ENCODE data around the gene PRDM16. TPM values are rescaled to one million over a fixed set of nuclear protein-coding genes. Genes with fewer than 3 reads are reported as not detected.

The PRDM16 gene
- polyA plus RNA-seq, 2 of the 4 experiments (the other 2 are of a cell fraction): 0.03 to 0.35 TPM

- FAIRE-seq: no peak
- POLR2A ChIA-PET: no interaction called here
- WGBS (ENCODE audit: missing lambda C conversion rate): 37% methylated on average over 8 of the region's 18 CpGs
These were observed 269.1 kb downstream of the PRDM16 start for GRCh38 chr1:3337798-3338724.

GRCh38 chr1:3338725-3339070 is 269.7 kb downstream of the PRDM16 start:
- CTCF ChIA-PET: interaction anchor here (1.1 to 2.6 kb wide), 2 partner anchors 10 to 11 kb away, joined by 3 to 7 read pairs; no protein-coding TSS in a partner anchor
- ATAC-seq (no peak), FAIRE-seq (no peak), DNase-seq (ENCODE audit: low read depth in 1 of 2, low spot score in 1 of 2) (no peak)
- Histone ChIP-seq H3K4me1 (no peaks in the 10 kb centered on the region), H3K4me3 (no peak overlapping the region), H3K27ac (no peak overlapping the region), H3K4me2 (no peak overlapping the region), H3K9me3 (no peaks in the 10 kb centered on the region; the same call in 2 of the 3 replicates)
- no peak for TF ChIP-seq RCOR1 (IDR thresholded peaks at IDR 0.05; ENCODE audit: low read depth, low read length)
- no peak for TF ChIP-seq JUNB (IDR thresholded peaks at IDR 0.05)
- no peak for TF ChIP-seq FOSB (CRISPR knock-in tag; IDR thresholded peaks at IDR 0.05)
- TF ChIP-seq GATA3 (IDR thresholded peaks at IDR 0.05; ENCODE audit: borderline replicate concordance): no peak
- TF ChIP-seq HDAC2 (IDR thresholded peaks at IDR 0.05): no peak
- TF ChIP-seq HES2 (IDR thresholded peaks at IDR 0.05): no peak
- TF ChIP-seq SMC3 (IDR thresholded peaks at IDR 0.05): no peak
- TF ChIP-seq TFCP2L1 (CRISPR knock-in tag; IDR thresholded peaks at IDR 0.05): no peak
- no peak for TF ChIP-seq ZFP36 (IDR thresholded peaks at IDR 0.05; ENCODE audit: borderline replicate concordance, partially characterized antibody)
- TF ChIP-seq BHLHE40 (IDR thresholded peaks at IDR 0.05; ENCODE audit: low read depth, low read length): no peak
- WGBS (ENCODE audit: missing lambda C conversion rate): 6% methylated on average over 3 of the region's 4 CpGs
- POLR2A ChIA-PET: no interaction called here

More at GRCh38 chr1:3337798-3338724, 269.1 kb downstream of the PRDM16 start:
- no peaks in the 10 kb centered on the region for H3K4me1 ChIP-seq
- ATAC-seq (no peak), DNase-seq (ENCODE audit: low read depth in 1 of 2, low spot score in 1 of 2) (no peak)
- no peak for TF ChIP-seq KDM1A (IDR thresholded peaks at IDR 0.05; ENCODE audit: low read depth)
- no peak for TF ChIP-seq FOSB (CRISPR knock-in tag; IDR thresholded peaks at IDR 0.05)
- TF ChIP-seq NR3C1 (IDR thresholded peaks at IDR 0.05): no peak
- no peak for TF ChIP-seq SREBF2 (IDR thresholded peaks at IDR 0.05)
- no peak for TF ChIP-seq KDM5A (IDR thresholded peaks at IDR 0.05)
- CTCF ChIA-PET: interaction anchor here (1.1 to 2.6 kb wide), 2 partner anchors 10 to 12 kb away, joined by 3 to 7 read pairs; no protein-coding TSS in a partner anchor
- no peak overlapping the region for H3K4me2 ChIP-seq
- no peaks in the 10 kb centered on the region for H3K9me3 ChIP-seq
- no peak overlapping the region for H3K27ac ChIP-seq
- H3K4me3 ChIP-seq: no peak overlapping the region

- H3K9me3 ChIP-seq: peaks cover 5% of the 10 kb centered on the region; the same call in 1 of the 3 replicates
These were observed 270.9 kb downstream of the PRDM16 start for GRCh38 chr1:3339856-3340255.

GRCh38 chr1:3340548-3341235 is 271.7 kb downstream of the PRDM16 start:
- WGBS (ENCODE audit: missing lambda C conversion rate): 51% methylated on average over 14 of the region's 17 CpGs
- Histone ChIP-seq H3K4me1 (no peaks in the 10 kb centered on the region), H3K27ac (no peak overlapping the region), H3K4me3 (no peak overlapping the region), H3K9me3 (peaks cover 8% of the 10 kb centered on the region; the same call in 1 of the 3 replicates), H3K4me2 (no peak overlapping the region)
- no peak for FAIRE-seq
- ChIA-PET POLR2A (no interaction called here), CTCF (interaction anchor here (1.0 to 2.6 kb wide), 2 partner anchors 9 to 15 kb away, joined by 3 to 7 read pairs; no protein-coding TSS in a partner anchor)
- TF ChIP-seq FOXS1 (CRISPR knock-in tag; IDR thresholded peaks at IDR 0.05): no peak
- TF ChIP-seq RNF2 (IDR thresholded peaks at IDR 0.05; ENCODE audit: borderline replicate concordance, low read depth): no peak
- no peak for TF ChIP-seq USF2 (IDR thresholded peaks at IDR 0.05)
- TF ChIP-seq MAZ (IDR thresholded peaks at IDR 0.05; ENCODE audit: borderline replicate concordance, low read depth, low read length): no peak
- no peak for TF ChIP-seq JUNB (IDR thresholded peaks at IDR 0.05)
- no peak for TF ChIP-seq HES2 (IDR thresholded peaks at IDR 0.05)
- TF ChIP-seq GATA3 (IDR thresholded peaks at IDR 0.05; ENCODE audit: borderline replicate concordance): no peak
- TF ChIP-seq ESRRA (IDR thresholded peaks at IDR 0.05; ENCODE audit: borderline replicate concordance, low read length): no peak
- no peak for TF ChIP-seq KDM5A (IDR thresholded peaks at IDR 0.05)
- TF ChIP-seq ZNF302 (CRISPR knock-in tag; IDR thresholded peaks at IDR 0.05): no peak
- no peak for TF ChIP-seq KDM1A (IDR thresholded peaks at IDR 0.05; ENCODE audit: low read depth)
- TF ChIP-seq NR3C1 (IDR thresholded peaks at IDR 0.05): no peak
- TF ChIP-seq POLR2A (IDR thresholded peaks at IDR 0.05; ENCODE audit: low read length): no peak
- no peak for TF ChIP-seq HOXB13 (CRISPR knock-in tag; IDR thresholded peaks at IDR 0.05; ENCODE audit: low read depth)
- TF ChIP-seq TP53 (CRISPR knock-in tag; IDR thresholded peaks at IDR 0.05): no peak
- TF ChIP-seq JUN (IDR thresholded peaks at IDR 0.05): no peak
- TF ChIP-seq ZSCAN20 (CRISPR knock-in tag; IDR thresholded peaks at IDR 0.05): no peak
- ATAC-seq: no peak
- no peak for DNase-seq (ENCODE audit: low read depth in 1 of 2, low spot score in 1 of 2)

More at GRCh38 chr1:3339856-3340255, 270.9 kb downstream of the PRDM16 start:
- Histone ChIP-seq H3K4me3 (no peak overlapping the region), H3K4me2 (no peak overlapping the region), H3K27ac (no peak overlapping the region), H3K4me1 (no peaks in the 10 kb centered on the region)
- no CpG with 5 or more reads among the region's 12 CpGs for WGBS (ENCODE audit: missing lambda C conversion rate)
- CTCF ChIA-PET: interaction anchor here (2.6 kb wide), 1 partner anchor 10 kb away, joined by 7 read pairs; no protein-coding TSS in a partner anchor
- POLR2A ChIA-PET: no interaction called here
- no peak for ATAC-seq
- no peak for TF ChIP-seq CBX8 (IDR thresholded peaks at IDR 0.05)
- no peak for FAIRE-seq
- DNase-seq (ENCODE audit: low read depth in 1 of 2, low spot score in 1 of 2): no peak

All from A549 (cell line).